Measurements from ENCODE around the gene TELO2.

Gene TELO2

DNA sequence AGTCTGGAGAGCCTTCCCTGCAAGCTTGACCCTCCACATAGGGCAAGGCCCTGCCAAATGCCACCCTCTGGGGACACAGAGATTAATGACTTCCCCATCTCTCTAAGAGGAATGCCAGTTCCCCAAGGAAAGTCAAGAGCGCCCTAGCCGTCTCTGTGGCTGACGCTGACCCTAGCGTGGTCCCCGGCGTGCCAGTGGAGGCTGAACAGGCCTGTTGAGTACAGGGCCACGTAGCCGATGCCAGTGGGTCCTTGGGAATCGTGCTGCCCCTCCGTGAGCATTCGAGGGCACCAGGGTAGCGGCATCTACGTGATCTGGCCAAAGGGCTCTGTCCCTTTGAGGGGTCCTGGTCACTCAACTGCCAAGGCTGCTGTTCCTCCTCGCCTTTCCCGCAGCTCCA is 57.5 kb downstream of the TELO2 start:
- FAIRE-seq: no peak
- no peak for DNase-seq (ENCODE audit: low spot score)

DNA sequence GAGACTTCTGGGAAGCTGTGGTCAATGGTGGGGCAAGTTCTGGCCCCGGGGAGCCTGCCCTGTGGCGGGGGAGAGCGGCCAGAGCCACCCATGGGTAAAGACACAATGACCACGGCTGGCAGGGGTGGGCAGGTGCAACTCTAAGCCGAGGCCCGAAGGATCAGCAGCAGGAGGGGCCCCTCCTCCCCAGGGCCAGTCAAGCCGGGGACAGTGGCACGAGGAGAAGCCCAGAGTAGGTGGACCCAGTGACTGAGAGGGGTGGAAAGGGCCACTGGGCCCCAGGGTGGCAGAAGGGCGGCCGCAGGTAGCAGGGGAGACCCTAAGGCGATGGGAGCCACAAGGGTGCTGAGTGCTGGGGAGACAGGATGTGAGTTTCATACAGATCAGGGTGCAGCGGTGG is 58.0 kb downstream of the TELO2 start:
- no peak for DNase-seq (ENCODE audit: low spot score)
- no peak for FAIRE-seq

DNA sequence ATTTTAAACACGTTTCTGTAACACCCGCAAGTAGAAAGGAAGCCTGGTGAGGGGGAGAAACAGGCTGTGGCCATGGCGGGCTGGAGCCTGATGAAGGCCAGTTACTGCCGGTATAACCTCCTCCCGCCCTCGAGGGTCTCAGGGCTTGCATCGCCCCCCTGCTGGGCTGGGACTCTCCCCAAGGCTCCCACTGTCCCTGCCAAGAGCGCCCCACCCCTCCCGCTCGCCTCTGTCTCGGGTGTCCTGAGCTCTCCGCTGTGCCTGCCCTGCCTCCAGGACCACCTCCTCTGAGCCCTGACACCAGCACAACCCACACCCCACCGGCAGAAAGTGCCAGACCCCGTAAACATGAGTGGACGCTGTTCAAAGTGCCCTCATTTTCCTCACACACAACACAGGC is 59.0 kb downstream of the TELO2 start:
- DNase-seq (ENCODE audit: low spot score) (no peak), FAIRE-seq (no peak)

DNA sequence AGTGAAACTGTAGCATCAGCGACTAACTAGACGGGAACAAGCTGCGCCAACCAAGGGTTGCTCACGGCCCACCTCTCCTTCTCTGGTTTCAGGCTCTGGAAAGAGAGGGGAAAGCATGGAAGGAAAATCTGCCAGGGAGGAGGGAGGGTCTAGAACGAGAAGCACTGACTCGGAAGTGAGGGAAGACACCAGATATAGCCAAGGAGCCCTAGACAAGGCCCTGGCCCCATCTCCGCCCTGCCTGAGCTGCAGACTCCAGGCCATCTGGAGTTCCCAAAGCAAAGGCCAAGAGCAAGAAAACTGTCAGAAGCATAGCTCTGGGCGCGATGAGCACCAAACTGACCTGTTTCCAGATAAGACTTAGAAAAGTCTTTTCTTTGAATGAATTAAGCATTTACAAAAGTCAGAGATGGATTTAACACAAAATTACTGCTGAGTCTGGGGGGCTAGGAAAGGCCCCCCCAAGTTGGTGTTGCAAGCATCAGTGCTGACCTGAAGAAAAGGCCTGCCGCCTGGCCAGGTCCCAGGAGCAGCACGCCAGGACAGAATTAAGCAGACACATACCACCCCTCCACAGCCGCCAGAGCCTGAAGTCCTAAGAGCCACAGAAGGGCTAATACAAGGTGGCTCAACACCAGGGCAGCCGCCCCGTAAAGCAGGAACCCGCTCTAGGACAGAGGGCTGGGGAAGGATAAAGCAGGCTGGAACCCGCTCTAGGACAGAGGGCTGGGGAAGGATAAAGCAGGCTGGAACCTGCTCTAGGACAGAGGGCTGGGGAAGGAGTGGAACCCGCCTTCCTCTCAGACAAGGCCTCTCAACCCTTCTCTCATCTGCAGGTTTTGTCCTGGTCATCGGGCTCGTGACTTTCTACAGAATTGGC is 61.0 kb downstream of the TELO2 start:
- DNase-seq (ENCODE audit: low spot score) (no peak), FAIRE-seq (no peak)

DNA sequence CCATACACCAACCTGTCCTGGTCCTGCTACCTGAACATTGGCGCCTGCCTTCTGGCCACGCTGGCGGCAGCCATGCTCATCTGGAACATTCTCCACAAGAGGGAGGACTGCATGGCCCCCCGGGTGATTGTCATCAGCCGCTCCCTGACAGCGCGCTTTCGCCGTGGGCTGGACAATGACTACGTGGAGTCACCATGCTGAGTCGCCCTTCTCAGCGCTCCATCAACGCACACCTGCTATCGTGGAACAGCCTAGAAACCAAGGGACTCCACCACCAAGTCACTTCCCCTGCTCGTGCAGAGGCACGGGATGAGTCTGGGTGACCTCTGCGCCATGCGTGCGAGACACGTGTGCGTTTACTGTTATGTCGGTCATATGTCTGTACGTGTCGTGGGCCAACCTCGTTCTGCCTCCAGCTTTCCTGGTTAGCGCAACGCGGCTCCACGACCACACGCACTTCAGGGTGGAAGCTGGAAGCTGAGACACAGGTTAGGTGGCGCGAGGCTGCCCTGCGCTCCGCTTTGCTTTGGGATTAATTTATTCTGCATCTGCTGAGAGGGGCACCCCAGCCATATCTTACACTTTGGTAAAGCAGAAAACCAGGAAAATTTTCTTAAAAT is 61.8 kb downstream of the TELO2 start:
- no peak for FAIRE-seq
- no peak for DNase-seq (ENCODE audit: low spot score)

DNA sequence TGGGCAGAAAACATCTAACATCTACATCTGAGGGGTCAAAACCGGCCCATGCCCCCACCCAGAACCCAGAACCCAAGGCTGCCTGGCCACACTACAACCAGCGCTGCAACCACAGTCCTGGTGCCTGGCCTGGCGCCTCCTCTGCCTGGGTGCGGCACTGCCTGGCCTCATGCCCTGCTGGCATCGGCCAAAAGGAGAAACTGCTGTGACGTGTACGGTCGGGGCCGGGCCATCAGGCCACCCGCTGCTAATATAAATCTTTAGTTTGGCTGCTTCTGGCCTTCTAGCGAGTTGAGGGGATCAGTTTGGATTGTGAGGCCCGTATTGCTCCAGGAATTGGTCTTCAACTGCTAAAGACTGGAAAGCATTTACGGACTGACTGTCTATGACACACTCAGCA is 63.1 kb downstream of the TELO2 start:
- FAIRE-seq (no peak), DNase-seq (ENCODE audit: low spot score) (no peak)

DNA sequence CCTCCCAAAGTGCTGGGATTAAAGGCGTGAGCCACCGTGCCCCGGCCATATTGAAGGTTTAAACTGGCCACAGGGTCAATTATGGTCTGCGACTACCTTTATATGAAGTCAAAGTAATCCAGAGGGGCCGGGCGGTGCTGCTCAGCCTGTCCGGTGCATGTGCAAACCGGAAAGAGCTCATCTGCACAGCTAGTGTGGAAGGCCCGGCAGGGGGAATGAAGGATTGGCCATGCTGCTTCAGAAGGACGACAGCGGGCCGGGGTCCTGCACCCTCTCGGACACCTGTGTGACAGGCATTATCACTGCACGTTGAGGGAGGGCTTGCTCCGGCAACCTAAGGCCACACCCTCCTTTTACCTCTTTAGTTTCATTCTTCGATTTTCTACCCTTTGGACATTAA is 63.9 kb downstream of the TELO2 start:
- no peak for FAIRE-seq

DNA sequence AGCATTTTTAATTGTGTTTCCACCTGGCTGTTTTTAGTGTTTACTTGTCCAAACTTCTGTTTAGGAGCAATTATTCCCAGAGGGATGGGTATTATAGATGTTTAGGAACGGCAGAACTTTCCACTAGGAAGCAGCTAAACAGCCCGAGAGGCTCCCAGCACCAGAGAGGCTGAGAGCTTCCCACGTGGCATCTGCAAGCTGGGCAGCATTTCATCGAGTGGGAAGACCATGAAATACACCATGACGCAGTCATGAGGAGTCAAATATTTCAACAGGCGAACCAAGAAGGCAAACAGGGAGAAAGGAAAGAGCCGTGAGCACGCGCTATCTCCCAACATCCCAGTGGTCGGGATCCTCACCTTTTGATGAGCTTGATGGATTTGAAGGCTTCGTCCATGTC is 64.4 kb downstream of the TELO2 start:
- FAIRE-seq: no peak
- no peak for DNase-seq (ENCODE audit: low spot score)

More for the DNA sequence above, 63.9 kb downstream of the TELO2 start:
- DNase-seq (ENCODE audit: low spot score): no peak

DNA sequence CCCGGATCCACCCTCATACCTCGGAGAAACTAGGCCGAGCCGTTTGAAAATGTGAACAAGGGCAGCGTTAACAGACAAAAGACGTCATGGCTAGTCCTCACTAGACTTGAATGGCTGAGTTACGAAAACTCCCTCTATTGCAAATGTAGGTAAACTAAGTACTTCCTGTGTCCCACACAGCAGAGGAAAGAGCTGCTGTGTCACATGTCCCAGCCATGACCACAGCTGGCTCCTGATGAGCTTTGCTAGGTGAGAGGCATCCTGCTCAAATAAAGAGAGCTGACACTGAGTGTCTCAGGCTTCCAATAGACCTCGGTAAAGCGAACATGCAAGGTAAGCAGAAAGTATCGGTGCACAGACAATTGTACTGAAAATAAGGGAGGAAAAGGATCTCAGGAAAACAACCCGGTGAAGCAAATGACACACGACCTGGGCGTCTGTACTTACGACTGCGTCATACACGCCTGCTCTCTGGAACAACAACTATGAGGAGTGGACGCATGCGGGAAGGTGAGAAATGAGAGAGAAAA is 66.4 kb downstream of the TELO2 start:
- no peak for FAIRE-seq

More for the DNA sequence above, 66.4 kb downstream of the TELO2 start:
- DNase-seq (ENCODE audit: low spot score): no peak
